GM20431 (cell line): ENCODE data around the gene GNB1L.

ENCODE experiments used
- in situ Hi-C: fragments of 300-500 bp; cut with MseI, MboI; formaldehyde crosslinking; loops from one replicate; pipeline ENCODE4 v1.15.0; 2020; ENCODE audit warnings: low sequenced_read_pairs; ENCODE audit not compliant: unreplicated experiment

Gene GNB1L

DNA sequence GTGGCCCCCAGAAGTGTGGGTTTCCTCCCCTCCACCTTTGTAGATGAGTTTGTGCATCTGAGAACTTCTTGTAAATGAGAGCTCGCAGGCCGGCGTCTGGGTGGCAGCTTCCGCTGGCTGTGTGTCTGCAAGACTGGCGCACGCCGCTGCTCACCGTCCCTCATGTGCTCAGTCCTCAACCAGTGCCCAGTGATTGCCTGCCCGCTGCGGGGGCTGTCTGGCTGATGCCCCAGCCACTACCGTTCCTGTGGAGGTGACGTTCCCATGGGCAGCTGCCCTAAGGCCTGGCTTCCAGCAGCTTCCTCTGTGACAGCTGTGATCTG lies 85.3 kb downstream of the GNB1L start:
- in situ Hi-C loops = no loop called here

GRCh38 chr22:19767427-19768341 lies 87.0 kb downstream of the GNB1L start:
- in situ Hi-C loops = no loop called here

DNA sequence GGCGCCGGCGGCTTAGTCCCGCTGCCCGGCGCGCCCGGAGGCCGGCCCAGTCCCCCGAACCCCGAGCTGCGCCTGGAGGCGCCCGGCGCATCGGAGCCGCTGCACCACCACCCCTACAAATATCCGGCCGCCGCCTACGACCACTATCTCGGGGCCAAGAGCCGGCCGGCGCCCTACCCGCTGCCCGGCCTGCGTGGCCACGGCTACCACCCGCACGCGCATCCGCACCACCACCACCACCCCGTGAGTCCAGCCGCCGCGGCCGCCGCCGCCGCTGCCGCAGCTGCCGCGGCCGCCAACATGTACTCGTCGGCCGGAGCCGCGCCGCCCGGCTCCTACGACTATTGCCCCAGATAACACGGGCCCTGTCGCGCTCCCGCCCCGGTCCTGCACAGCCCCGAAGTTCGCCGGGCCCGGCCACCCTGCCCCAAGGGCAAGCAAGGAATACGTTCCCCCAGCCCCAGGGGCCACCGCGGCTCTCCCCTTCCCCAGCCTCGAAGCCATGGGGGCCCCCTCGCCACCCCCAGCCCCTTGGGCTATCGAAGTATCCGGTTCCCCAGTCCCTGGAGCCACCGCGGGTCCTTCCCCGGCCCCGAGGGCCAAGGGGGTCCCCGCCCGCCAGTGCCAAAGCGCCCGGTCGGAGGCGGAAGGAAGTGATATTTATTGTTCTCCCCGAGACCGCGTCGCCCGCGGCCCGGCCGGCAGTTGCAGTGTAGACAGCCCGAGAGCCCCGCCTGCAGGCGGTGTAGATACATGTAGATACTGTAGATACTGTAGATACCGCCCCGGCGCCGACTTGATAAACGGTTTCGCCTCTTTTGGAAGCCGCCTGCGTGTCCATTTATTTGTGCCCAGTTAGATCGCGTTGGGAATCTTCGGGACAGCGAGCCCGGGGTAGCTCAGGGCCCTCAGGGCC lies 87.9 kb downstream of the GNB1L start:
- in situ Hi-C loops = no loop called here

- in situ Hi-C loops = no loop called here
Measured at GRCh38 chr22:19766240-19766510, 88.5 kb downstream of the GNB1L start.

DNA sequence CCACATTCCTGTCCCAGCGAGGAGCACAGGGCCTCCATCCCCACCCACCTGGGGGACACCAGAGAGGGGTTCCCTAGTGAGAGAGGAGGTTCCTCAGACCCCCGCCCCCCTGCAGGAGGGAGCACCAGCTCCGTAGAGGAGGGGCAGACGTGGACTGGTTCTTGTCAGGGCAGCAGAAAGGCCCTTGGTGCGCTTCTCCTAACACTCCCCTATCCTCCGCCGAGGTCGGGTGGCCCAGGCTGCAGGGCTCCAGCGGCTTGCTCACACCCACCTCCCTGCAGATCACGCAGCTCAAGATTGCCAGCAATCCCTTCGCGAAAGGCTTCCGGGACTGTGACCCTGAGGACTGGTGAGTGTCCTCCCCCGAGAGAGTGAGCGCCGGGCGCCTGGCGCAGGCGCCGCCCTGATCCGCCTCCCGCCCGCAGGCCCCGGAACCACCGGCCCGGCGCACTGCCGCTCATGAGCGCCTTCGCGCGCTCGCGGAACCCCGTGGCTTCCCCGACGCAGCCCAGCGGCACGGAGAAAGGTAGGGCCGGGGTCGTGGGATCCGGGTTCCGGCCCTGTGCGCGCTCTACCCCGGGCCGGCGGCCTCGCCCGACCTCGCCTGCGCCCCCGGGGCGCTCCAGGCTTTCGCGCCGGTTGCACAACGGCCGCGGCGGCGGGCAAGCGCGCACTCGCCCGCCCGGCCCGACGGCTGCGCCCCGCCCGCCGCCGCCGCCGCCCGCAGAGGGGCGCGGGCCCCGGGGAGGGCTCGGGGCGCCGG lies 89.0 kb downstream of the GNB1L start:
- in situ Hi-C loops = no loop called here

GRCh38 chr22:19764636-19765476 lies 89.8 kb downstream of the GNB1L start:
- in situ Hi-C loops = no loop called here

DNA sequence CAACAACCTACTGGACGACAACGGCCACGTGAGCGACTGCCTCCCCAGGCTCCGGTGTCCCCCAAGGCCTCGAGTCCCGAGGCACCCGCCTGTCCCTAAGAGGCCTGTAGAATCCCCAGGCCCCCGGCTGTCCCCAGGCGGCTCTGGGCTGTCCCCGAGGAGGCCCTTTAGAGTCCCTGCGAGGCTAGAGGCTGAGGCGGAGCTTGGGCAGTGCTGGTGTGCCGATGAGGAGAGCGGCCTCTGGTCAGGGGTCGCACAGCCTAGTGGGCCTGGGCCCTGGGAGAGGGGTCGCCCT lies 90.4 kb downstream of the GNB1L start:
- in situ Hi-C loops = no loop called here

DNA sequence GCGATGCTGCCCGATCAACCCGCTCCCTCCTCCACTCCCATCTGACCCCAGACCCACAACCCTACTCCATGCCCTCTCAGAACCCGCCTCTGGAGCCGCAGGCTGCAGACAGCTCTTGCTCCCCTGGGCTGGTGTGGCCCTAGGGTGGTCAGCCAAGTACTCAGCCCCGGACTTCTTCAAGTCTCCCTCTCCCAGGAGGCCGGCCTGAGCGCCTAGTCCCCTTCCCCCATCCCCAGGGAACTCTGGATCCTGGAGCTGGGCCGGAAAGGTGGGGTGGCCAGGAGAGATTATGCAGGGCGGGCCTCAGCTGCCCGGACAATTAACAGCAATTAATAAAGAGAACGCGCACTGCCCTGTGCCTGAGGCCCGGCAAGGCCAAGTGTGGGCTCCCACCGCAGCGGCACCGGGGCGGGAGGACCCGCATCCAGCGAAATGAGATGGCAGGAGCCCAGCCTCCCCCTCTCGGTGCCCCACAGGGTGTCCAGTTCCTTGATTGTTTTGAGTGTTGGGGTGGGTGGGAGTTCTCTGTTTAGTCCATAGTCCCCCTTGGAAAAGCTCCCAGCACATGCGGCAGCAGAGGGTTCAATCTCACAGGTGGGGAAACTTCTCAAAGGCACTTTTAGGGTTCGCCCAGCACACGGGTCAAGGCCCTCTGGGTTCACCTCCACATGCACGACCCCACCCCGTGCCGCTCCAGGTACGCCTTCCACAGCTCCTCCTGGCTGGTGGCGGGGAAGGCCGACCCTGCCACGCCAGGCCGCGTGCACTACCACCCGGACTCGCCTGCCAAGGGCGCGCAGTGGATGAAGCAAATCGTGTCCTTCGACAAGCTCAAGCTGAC lies 91.0 kb downstream of the GNB1L start:
- in situ Hi-C loops = no loop called here

DNA sequence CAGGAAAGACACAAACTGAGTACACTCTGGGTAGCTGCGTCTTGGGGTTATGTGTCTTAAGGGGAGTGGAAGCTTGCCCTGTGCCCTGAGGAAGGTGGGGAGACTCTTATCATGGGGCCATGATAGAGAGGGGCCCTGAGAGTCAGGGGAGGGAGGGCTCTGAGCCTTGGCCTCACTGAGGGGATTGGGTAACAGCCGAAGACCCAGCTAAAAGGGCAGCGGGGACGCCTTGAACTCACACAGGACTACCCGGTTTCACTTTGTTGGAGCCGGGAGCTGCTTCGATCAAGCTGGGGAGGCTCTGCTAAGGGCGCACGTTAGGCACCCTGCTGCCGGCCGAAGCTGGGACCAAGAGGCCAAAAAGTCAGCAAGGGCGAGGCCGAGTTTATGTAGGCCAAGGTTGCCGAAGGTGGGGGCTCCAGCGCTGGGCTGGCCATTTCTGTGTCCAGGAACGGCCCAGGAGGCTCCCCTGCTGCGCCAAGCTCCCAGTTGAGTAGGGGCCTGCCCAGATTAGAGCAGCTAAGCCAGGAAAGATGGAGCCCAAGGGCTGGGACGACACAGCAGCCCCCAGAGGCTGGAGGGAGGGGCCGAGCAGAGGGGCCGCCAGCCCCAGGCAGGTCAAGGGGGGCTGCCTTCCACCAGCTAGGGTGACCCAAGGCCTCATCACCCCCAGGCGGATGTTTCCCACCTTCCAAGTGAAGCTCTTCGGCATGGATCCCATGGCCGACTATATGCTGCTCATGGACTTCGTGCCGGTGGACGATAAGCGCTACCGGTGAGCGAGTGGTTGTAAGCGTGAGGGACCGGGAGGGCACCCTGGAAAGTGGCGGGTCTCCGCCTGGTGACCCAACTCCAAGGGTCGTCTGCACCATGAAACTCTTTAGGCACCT lies 91.9 kb downstream of the GNB1L start:
- in situ Hi-C loops = no loop called here

DNA sequence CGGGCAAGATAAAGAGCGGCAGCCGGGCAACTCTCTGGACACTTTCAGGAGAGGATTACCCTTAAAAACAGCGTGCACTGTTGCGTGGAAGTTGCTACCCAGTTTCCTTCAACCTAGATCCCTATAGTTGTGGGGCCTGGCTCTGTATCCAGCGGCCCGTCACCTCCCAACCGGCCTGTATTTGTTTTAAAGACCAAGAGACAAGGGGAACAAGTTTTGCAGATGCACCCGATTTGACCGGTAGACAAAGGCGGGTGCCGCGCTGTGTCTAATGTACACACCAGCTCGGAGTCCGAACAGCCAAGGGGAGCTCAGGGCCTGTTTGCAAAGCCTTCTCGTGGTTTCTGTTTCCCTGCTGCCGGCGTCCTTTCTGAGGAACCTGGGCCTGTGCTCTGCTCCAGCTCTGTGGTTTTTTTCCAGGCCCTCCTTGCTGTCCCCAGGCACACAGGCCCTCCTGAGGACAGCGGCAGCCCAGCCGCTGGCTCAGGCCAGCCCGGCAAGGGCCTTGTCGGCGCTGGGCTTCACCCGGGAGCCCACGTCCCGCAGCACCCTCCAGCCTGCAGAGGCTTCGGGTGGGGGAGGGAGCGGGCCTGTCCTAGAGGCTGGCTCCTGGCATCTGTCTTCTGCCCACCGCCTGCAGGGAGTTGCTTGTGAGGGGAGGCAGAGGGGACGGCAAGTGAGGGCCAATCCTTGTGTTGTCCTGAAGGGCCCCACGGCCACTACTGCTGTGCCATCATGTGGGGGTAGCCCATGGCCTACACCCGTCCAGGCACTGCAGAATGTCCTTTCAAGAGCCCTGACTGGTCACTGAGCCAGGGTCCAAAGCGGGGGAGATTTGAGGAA lies 92.7 kb downstream of the GNB1L start:
- in situ Hi-C loops = no loop called here

GRCh38 chr22:19760951-19761724 lies 93.5 kb downstream of the GNB1L start:
- in situ Hi-C loops = no loop called here

DNA sequence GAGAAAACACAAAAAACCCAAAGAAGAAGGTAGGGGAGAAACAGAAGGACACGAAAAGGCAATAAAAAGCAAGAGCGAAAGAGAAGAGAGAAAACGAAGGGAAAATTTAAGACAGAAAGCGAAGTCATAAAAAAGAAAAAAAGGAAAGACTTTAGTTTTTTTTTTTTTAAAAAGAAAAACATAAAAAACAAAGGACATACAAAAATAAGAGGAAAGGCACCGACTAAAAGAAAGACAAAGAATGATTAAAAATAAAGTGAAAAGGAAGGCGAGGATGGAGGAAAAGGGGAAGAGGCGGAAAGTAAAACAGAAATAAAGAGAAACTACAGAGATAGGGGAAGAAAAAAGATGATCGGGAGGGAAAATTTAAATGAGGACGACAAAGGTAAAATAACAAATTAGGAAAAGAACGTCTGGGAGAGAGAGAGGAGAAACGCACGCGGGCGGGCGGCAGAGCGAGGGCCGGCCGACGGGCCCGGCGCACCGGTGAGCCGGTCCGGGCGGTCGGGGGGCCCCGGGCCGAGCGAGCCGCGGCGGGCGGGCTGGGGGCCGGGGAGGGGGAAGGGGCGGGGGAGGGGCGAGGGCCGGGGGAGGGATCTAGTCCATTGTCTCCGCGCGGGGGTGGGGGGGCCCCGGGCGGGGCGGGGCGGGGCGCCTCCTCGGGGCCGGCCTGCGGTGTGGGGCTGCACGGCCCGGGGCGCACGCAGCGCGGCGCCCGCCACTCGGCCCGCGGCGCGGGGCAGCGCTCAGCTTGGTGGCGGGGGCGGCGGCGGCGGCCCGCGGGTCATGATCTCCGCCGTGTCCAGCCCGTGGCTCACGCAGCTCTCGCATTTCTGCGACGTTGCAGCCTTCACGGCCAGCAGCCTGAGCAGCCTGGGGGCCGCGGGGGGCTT lies 94.4 kb downstream of the GNB1L start, which contains the start of gene TBX1:
TSS of gene TBX1 (plus strand) at position 721 of the 893 bp plus-strand sequence. CDS start at position 787, 66 bp downstream.
- in situ Hi-C loops = no loop called here

- in situ Hi-C loops = no loop called here
Measured at GRCh38 chr22:19759427-19760057, 95.1 kb downstream of the GNB1L start.

DNA sequence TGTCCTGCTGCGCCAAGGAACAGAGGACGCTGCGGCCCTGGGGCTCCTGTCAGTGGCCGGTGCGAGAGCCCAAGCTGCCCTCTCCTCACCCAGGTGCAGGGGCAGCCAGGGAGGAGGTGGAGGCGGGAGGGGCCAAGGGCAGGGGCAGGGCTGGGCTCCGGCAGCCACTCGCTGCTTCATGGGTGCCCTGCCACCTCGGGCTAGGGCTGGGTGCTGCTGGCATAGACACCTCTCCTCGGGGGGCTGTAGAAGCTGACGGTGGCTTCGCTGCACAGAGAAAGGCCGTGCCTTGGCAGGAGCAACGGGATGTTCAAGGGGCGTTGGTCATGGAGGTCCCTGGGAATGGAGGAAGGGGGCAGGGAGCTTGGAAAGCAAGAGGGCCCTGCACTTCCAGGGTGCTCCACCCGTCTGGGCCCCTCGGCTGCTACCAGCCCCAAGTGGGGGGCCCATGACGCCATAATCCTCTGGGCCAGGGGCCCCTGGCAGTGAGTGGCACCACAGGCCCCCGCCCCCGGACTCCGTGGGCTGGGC lies 95.7 kb downstream of the GNB1L start:
- in situ Hi-C loops = no loop called here
